H1 (cell line): ENCODE data around the gene HMG20A. TPM values are rescaled to one million over a fixed set of nuclear protein-coding genes. Genes with fewer than 3 reads are reported as not detected.

Experiments
- CTCF ChIA-PET: fragments of 300-600 bp; sonication (Branson Sonifier 250); formaldehyde crosslinking; loops from one replicate; lab custom pipeline; 2021; ENCODE audit not compliant: partially characterized antibody; lab: Charles Lee
- POLR2A ChIA-PET: fragments of 300-600 bp; sonication (Branson Sonifier 250); formaldehyde crosslinking; loops from one replicate; lab custom pipeline; 2021; ENCODE audit warnings: inconsistent platforms; ENCODE audit not compliant: partially characterized antibody; lab: Charles Lee
- DNase-seq, 2 experiments: peaks; one replicate each; pipeline versions ENCODE4 v3.0.0 to v3.0.0-alpha.2; 2010 to 2022; ENCODE audit warnings: low spot score in 2 of 2, low read depth in 1 of 2, mixed read lengths in 1 of 2
- FAIRE-seq: peaks from 2 replicates; lab custom pipeline; 2011; peaks lifted over from hg19 to GRCh38; lab: Jason Lieb, UNC
- H2AFZ ChIP-seq: 2 replicates; pipeline ENCODE4 v1.8.1; 2012; ENCODE audit warnings: low read length, inconsistent platforms
- H2AK5ac ChIP-seq: 2 replicates; pipeline ENCODE4 v1.6.1; 2013; ENCODE audit warnings: low read depth, low read length
- H2BK120ac ChIP-seq: replicated peaks from 2 replicates; pipeline ENCODE3; 2013; ENCODE audit warnings: low read depth, low read length, inconsistent platforms
- H2BK12ac ChIP-seq: 2 replicates; pipeline ENCODE4 v1.6.1; 2013; ENCODE audit warnings: low read depth, low read length
- H2BK15ac ChIP-seq: 2 replicates; pipeline ENCODE4 v1.6.1; 2013; ENCODE audit warnings: low read length
- H2BK20ac ChIP-seq: 2 replicates; pipeline ENCODE4 v1.6.1; 2013; ENCODE audit warnings: low read length
- H2BK5ac ChIP-seq: 2 replicates; pipeline ENCODE4 v1.6.1; 2013; ENCODE audit warnings: low read depth, low read length
- H3K14ac ChIP-seq: 2 replicates; pipeline ENCODE4 v1.6.1; 2013; ENCODE audit warnings: inconsistent platforms; ENCODE audit not compliant: insufficient read length
- H3K18ac ChIP-seq: 2 replicates; pipeline ENCODE4 v1.6.1; 2013; ENCODE audit warnings: low read length; ENCODE audit errors: extremely low read depth
- H3K23ac ChIP-seq: 2 replicates; pipeline ENCODE4 v1.6.1; 2013; ENCODE audit warnings: inconsistent platforms; ENCODE audit not compliant: insufficient read length
- H3K23me2 ChIP-seq: 2 replicates; pipeline ENCODE4 v1.6.1; 2013; ENCODE audit warnings: low read depth, low read length
- H3K27ac ChIP-seq: 2 replicates; pipeline ENCODE4 v1.6.1; 2011; ENCODE audit warnings: low read depth, low read length, inconsistent platforms
- H3K27me3 ChIP-seq, 4 experiments: replicated peaks in 1 of 4; 1 replicate in 1 of 4; 2 replicates in 3 of 4; pipeline versions ENCODE4 v1.6.1 to v1.8.1; 2011 to 2013; ENCODE audit warnings: low read length in 3 of 4, mild to moderate bottlenecking in 3 of 4, inconsistent platforms in 2 of 4, mixed read lengths in 2 of 4, moderate library complexity in 1 of 4; ENCODE audit not compliant: control insufficient read depth in 3 of 4, insufficient read depth in 3 of 4; ENCODE audit errors: extremely low read depth in 1 of 4
- H3K36me3 ChIP-seq, 4 experiments: 2 replicates each; pipeline versions ENCODE4 v1.6.1 to v1.8.1; 2011 to 2013; ENCODE audit warnings: mild to moderate bottlenecking in 4 of 4, low read length in 3 of 4, moderate library complexity in 2 of 4, control low read depth in 1 of 4, inconsistent platforms in 1 of 4; ENCODE audit not compliant: insufficient read depth in 4 of 4, control insufficient read depth in 2 of 4
- H3K4ac ChIP-seq: replicated peaks from 2 replicates; pipeline ENCODE3; 2013; ENCODE audit warnings: low read length, low read depth, mixed read lengths, inconsistent platforms; ENCODE audit not compliant: insufficient read length
- H3K4me1 ChIP-seq, 4 experiments: replicated peaks in 1 of 4; 1 replicate in 1 of 4; 2 replicates in 3 of 4; pipeline versions ENCODE4 v1.6.1 to v1.8.1; 2011 to 2013; ENCODE audit warnings: low read length in 3 of 4, inconsistent platforms in 2 of 4, mixed read lengths in 1 of 4; ENCODE audit not compliant: insufficient read depth in 4 of 4, control insufficient read depth in 3 of 4
- H3K4me2 ChIP-seq, 2 experiments: 2 replicates each; pipeline versions ENCODE4 v1.6.1 to v1.8.1; 2011 to 2013; ENCODE audit warnings: low read depth in 2 of 2, low read length in 2 of 2, control low read depth in 1 of 2, inconsistent platforms in 1 of 2, mild to moderate bottlenecking in 1 of 2; ENCODE audit not compliant: insufficient read depth in 1 of 2
- H3K4me3 ChIP-seq, 4 experiments: fragments of 200-600, 300-600 bp in 1 of 4; sonication (generic), shearing (Covaris generic), sonication (Bioruptor Twin) in 1 of 4; 2 replicates each; pipeline versions ENCODE4 v1.5.1 to v1.8.1; 2011 to 2016; ENCODE audit warnings: low read length in 4 of 4, low read depth in 3 of 4, control low read depth in 2 of 4, inconsistent platforms in 2 of 4, mild to moderate bottlenecking in 2 of 4, mixed read lengths in 1 of 4, moderate library complexity in 1 of 4; ENCODE audit not compliant: insufficient read depth in 2 of 4; ENCODE audit errors: extremely low read depth in 1 of 4
- H3K56ac ChIP-seq: replicated peaks from 2 replicates; pipeline ENCODE3; 2013; ENCODE audit warnings: low read depth, mild to moderate bottlenecking, mixed read lengths, low read length, inconsistent platforms; ENCODE audit not compliant: insufficient read length
- H3K79me1 ChIP-seq: 2 replicates; pipeline ENCODE4 v1.6.1; 2013; ENCODE audit warnings: low read depth, low read length, control low read depth
- H3K79me2 ChIP-seq, 2 experiments: 2 replicates each; pipeline versions ENCODE4 v1.6.1 to v1.8.1; 2012 to 2013; ENCODE audit warnings: low read length in 2 of 2, mild to moderate bottlenecking in 2 of 2, inconsistent platforms in 1 of 2; ENCODE audit not compliant: insufficient read depth in 2 of 2, control insufficient read depth in 1 of 2
- H3K9ac ChIP-seq, 4 experiments: replicated peaks in 1 of 4; 1 replicate in 1 of 4; 2 replicates in 3 of 4; pipeline versions ENCODE4 v1.6.1 to v1.8.1; 2011 to 2013; ENCODE audit warnings: low read depth in 3 of 4, low read length in 3 of 4, control low read depth in 2 of 4, mild to moderate bottlenecking in 2 of 4, moderate library complexity in 2 of 4, inconsistent platforms in 1 of 4; ENCODE audit errors: extremely low read depth in 1 of 4
- H3K9me3 ChIP-seq, 2 experiments: 2 replicates each; pipeline versions ENCODE4 v1.6.1 to v1.8.1; 2012 to 2013; ENCODE audit warnings: mild to moderate bottlenecking in 2 of 2, moderate library complexity in 2 of 2, control low read depth in 1 of 2, inconsistent platforms in 1 of 2, low read depth in 1 of 2, low read length in 1 of 2, mixed read lengths in 1 of 2; ENCODE audit not compliant: insufficient read depth in 2 of 2
- H4K20me1 ChIP-seq, 2 experiments: replicated peaks in 1 of 2; 2 replicates each; pipeline versions ENCODE3 to v1.8.1; 2011 to 2013; ENCODE audit warnings: inconsistent platforms in 2 of 2, low read length in 2 of 2, mild to moderate bottlenecking in 1 of 2; ENCODE audit not compliant: insufficient read depth in 2 of 2, control insufficient read depth in 1 of 2
- H4K5ac ChIP-seq: 2 replicates; pipeline ENCODE4 v1.6.1; 2013; ENCODE audit warnings: low read length, low read depth, mixed read lengths, inconsistent platforms; ENCODE audit not compliant: insufficient read length
- H4K8ac ChIP-seq: 2 replicates; pipeline ENCODE4 v1.8.0; 2013; ENCODE audit warnings: mild to moderate bottlenecking, moderate library complexity, low read length, inconsistent platforms; ENCODE audit not compliant: insufficient read depth; ENCODE audit errors: extremely low read depth
- H4K91ac ChIP-seq: replicated peaks from 2 replicates; pipeline ENCODE3; 2013; ENCODE audit warnings: low read length, mixed read lengths, inconsistent platforms; ENCODE audit not compliant: insufficient read length
- ASH2L ChIP-seq: fragments of 200-600, 300-600 bp; sonication (generic); IDR thresholded peaks from one replicate; pipeline ENCODE4 v1.7.1; 2017; ENCODE audit warnings: low read length
- ATF2 ChIP-seq: IDR thresholded peaks from 2 replicates; pipeline ENCODE4 v1.6.1; 2012; ENCODE audit warnings: low read length, inconsistent platforms
- CREB1 ChIP-seq: IDR thresholded peaks from 2 replicates; pipeline ENCODE4 v1.6.1; 2012; ENCODE audit warnings: inconsistent platforms
- NANOG ChIP-seq: IDR thresholded peaks from 2 replicates; pipeline ENCODE4 v1.6.1; 2011; ENCODE audit warnings: low read length, low read depth, mild to moderate bottlenecking, inconsistent platforms; ENCODE audit not compliant: insufficient read depth, poor library complexity, severe bottlenecking
- POLR2AphosphoS5 ChIP-seq: IDR thresholded peaks from 2 replicates; pipeline ENCODE4 v1.6.1; 2011; ENCODE audit warnings: low read depth, low read length
- SAP30 ChIP-seq: fragments of 300-600 bp; sonication (generic); IDR thresholded peaks from 2 replicates; pipeline ENCODE4 v1.7.1; 2012; ENCODE audit warnings: low read length, moderate library complexity, mild to moderate bottlenecking, inconsistent platforms; ENCODE audit not compliant: insufficient read depth, insufficient replicate concordance
- polyA plus RNA-seq, 7 experiments: library from polyadenylated mRNA; depleted of rRNA in 3 of 7; stranded (reverse) in 5 of 7; unstranded in 2 of 7; fragments of >200 nt in 5 of 7; fragments of 200-250 nt in 2 of 7; gene quantifications; 1 replicate in 5 of 7; 2 replicates in 1 of 7; 4 replicates in 1 of 7; pipeline versions ENCODE4 v1.2.1 to v1.2.3, GENCODE V29; 2011 to 2013; ENCODE audit warnings: missing spikeins in 2 of 7, mixed read lengths in 2 of 7
- total RNA-seq: library from RNA; stranded (reverse); fragmentation: NEBNext Ultra II Directional; extraction: Animal tissue kit (Norgen Biotek cat#: 25700); gene quantifications from 2 replicates; pipeline ENCODE4 v1.2.1, GENCODE V29; 2021

The HMG20A gene
- total and polyA plus RNA-seq, 2 of the 8 experiments (the other 6 are each of a cell fraction or from before 2014, with no cell fraction given), result 52.1 to 59.7 TPM

GRCh38 chr15:77393471-77393840, 27.2 kb upstream of the HMG20A start:
- Histone ChIP-seq H3K23me2 (no peaks in the 10 kb centered on the region), H3K14ac (no peak overlapping the region), H4K20me1 (peaks cover 0 to 4% of the 10 kb centered on the region in 2 experiments), H4K5ac (no peak overlapping the region), H2AFZ (no peak overlapping the region), H3K79me1 (peaks cover 7% of the 10 kb centered on the region), H3K9me3 (no peaks in the 10 kb centered on the region), H4K8ac (no peak overlapping the region), H2BK5ac (no peak overlapping the region), H4K91ac (no peak overlapping the region), H2BK20ac (no peak overlapping the region), H2BK120ac (no peak overlapping the region), H3K79me2 (peaks cover 0 to 93% of the 10 kb centered on the region in 2 experiments; a peak in 3 of 4 replicates), H3K27me3 (no peaks in the 10 kb centered on the region), H3K23ac (no peak overlapping the region), H3K4me1 (peaks cover 0 to 4% (median 0%) of the 10 kb centered on the region in 4 experiments; a peak in 1 of 7 replicates), H3K56ac (no peak overlapping the region), H3K4me3 (no peak overlapping the region), H2BK12ac (no peak overlapping the region), H3K36me3 (no peaks in the 10 kb centered on the region), H2AK5ac (no peak overlapping the region), H3K18ac (no peak overlapping the region), H3K27ac (no peak overlapping the region), H3K4me2 (no peak overlapping the region), H3K9ac (no peak overlapping the region), H3K4ac (no peak overlapping the region), H2BK15ac (no peak overlapping the region)
- ChIA-PET CTCF (interaction anchor here (1.3 to 1.4 kb wide), 2 partner anchors 10 to 87 kb away, joined by 3 read pairs; no protein-coding TSS in a partner anchor), POLR2A (interaction anchor here (1.8 kb wide), 1 partner anchor 26 kb away, joined by 4 read pairs; no protein-coding TSS in a partner anchor)
- DNase-seq (no peak), FAIRE-seq (no peak)
- TF ChIP-seq POLR2AphosphoS5 (no peak), ATF2 (no peak), SAP30 (no peak), ASH2L (no peak), NANOG (no peak), CREB1 (no peak)
